HG03575 (cell line): ENCODE data around the gene CIB2.
"Not testable (repeated sequence)": the region's sequence is repeated elsewhere in the genome, so short reads cannot be mapped to it uniquely, and the experiment has no call there.

Experiments used
- ATAC-seq: cut with Tn5 transposase; IDR thresholded peaks from one replicate; pipeline ENCODE4 v1.9.1; 2021; ENCODE audit not compliant: unreplicated experiment, insufficient number of reproducible peaks, low FRiP score; ENCODE audit errors: extremely low read depth

Gene CIB2

GRCh38 chr15:78151075-78151474, 19.8 kb upstream of the CIB2 start:
- ATAC-seq = not testable (repeated sequence)

- ATAC-seq = no peak
Measured at GRCh38 chr15:78149805-78150751, 18.8 kb upstream of the CIB2 start.

GRCh38 chr15:78149068-78149804, 18.0 kb upstream of the CIB2 start, which contains the start of gene IDH3A:
TSS of gene IDH3A (plus strand) at chr15:78149362. CDS start at chr15:78149404, 42 bp downstream.
- no peak for ATAC-seq

- no peak for ATAC-seq
Measured at GRCh38 chr15:78148392-78149067, 17.3 kb upstream of the CIB2 start.

- ATAC-seq = no peak
Measured at GRCh38 chr15:78147566-78147965, 16.3 kb upstream of the CIB2 start.

GRCh38 chr15:78146425-78147154, 15.3 kb upstream of the CIB2 start:
- no peak for ATAC-seq

- no peak for ATAC-seq
Measured at GRCh38 chr15:78142332-78142731, 11.1 kb upstream of the CIB2 start.

- ATAC-seq = no peak
Measured at GRCh38 chr15:78140292-78140691, 9.0 kb upstream of the CIB2 start.

GRCh38 chr15:78139578-78139977, 8.3 kb upstream of the CIB2 start:
- ATAC-seq = no peak

GRCh38 chr15:78133801-78134200, 2.6 kb upstream of the CIB2 start:
- no peak for ATAC-seq

- no peak for ATAC-seq
Measured at GRCh38 chr15:78130466-78131294, 565 bp downstream of the CIB2 start.

- no peak for ATAC-seq
Measured at GRCh38 chr15:78129751-78130287, 1.4 kb downstream of the CIB2 start.

- ATAC-seq = no peak
Measured at GRCh38 chr15:78129077-78129750, 2.0 kb downstream of the CIB2 start.

- no peak for ATAC-seq
Measured at GRCh38 chr15:78127882-78128281, 3.4 kb downstream of the CIB2 start.

GRCh38 chr15:78125267-78125666, 6.0 kb downstream of the CIB2 start:
- no peak for ATAC-seq

GRCh38 chr15:78120523-78120922, 10.7 kb downstream of the CIB2 start:
- ATAC-seq = no peak

GRCh38 chr15:78112551-78112950, 18.7 kb downstream of the CIB2 start:
- no peak for ATAC-seq
